Measurements from ENCODE around the gene SMKR1.
"Not testable (repeated sequence)": the region's sequence is repeated elsewhere in the genome, so short reads cannot be mapped to it uniquely, and the experiment has no call there.

The SMKR1 gene

GRCh38 chr7:129501760-129502707, at the start of gene SMKR1:
SMKR1 (plus strand) TSS chr7:129502531; CDS start chr7:129502825, 294 bp downstream.
- peak; percentile 86 for DNase-seq (ENCODE audit: low read depth)

DNA sequence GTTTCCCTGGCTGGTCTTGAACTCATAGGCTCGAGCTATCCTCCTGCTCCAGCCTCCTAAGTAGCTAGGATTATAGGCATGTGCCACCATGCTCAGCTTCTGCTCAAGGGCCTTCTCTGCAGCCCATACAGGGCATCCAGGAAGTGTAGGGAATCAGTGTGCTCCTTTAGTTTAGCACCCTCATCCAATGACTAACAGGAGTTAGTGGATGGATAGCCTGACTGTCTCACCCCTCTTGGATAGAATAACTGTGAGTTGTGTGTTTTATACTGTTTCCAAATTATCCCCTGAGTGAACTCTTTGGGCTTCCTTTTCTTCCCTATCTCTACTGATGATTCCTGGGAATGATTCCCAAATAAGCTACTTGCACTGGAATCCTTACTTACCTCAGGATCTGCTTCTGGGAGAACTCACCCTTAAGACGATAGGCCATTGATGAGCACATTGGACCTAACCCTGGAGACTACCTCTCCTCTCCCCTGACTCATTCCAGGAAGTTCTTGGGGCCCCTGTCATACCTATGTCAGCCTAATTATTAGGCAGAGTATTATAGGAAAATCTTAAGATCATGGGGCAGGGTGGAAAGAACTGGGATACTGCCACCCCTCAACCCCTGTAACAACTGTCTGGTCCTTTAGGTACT, 49.6 kb upstream of the SMKR1 start:
- DNase-seq (ENCODE audit: low read depth): no peak

GRCh38 chr7:129453510-129454248, 48.7 kb upstream of the SMKR1 start:
- DNase-seq (ENCODE audit: low read depth): no peak

GRCh38 chr7:129454249-129454551, 48.1 kb upstream of the SMKR1 start:
- no peak for DNase-seq (ENCODE audit: low read depth)

- DNase-seq (ENCODE audit: low read depth): no peak
Measured at GRCh38 chr7:129456421-129456820, 45.9 kb upstream of the SMKR1 start.

DNA sequence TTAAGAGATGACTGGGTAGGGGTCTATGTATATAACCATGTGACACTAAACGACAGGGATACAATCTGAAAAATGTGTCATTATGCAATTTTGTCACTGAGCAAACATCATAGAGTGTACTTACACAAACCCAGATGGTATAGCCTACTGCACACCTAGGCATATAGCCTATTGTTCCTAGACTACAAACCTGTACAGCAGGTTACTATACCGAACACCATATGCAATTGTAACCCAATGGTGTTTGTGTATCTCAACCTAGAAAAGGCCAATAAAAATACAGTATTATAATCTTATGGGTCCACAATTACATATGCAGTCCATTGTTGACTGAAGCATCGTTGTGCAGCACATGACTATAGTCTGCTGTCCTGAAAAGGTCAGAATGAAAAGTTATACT, 45.2 kb upstream of the SMKR1 start:
- DNase-seq (ENCODE audit: low read depth): no peak

- DNase-seq (ENCODE audit: low read depth): no peak
Measured at GRCh38 chr7:129458171-129458570, 44.2 kb upstream of the SMKR1 start.

DNA sequence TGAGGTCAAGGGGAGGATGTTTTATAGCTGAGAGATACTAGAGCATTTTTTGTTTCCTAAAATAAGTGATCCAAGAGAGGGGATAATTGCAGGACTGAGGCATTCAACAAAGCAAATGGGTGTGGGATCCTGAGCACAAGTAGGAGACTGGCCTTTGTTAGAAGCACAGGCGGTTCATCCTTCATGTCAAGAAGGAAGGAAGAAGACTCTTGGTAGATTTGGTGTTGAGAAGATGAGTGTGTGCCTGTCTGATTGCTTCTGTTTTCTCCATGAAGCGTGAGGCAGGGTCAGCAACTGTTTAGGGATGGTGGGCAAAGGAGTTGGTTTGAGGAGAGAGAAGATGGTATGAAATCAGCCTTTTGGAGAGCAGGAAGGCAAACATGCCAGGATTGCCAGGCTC, 40.5 kb upstream of the SMKR1 start:
- no peak for DNase-seq (ENCODE audit: low read depth)

DNA sequence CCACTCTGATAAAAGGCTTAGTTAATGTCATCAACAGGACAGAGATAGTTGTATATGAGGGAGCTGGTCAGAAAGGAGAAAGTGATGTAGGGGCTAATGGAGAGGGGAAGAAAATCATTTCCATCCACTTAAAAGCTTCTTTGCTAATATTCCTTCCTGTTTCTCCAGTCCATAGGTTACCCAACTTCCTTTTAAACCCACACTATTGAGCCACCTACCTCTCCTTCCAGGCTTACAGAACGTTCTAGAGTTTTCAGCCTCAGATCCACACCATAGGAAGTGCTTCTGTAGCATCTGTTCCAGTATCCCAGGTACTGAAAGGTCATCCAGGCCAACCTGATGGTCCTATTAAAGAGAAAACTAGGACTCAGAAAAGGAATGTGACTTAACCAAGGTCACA, 39.9 kb upstream of the SMKR1 start:
- DNase-seq (ENCODE audit: low read depth): no peak

DNA sequence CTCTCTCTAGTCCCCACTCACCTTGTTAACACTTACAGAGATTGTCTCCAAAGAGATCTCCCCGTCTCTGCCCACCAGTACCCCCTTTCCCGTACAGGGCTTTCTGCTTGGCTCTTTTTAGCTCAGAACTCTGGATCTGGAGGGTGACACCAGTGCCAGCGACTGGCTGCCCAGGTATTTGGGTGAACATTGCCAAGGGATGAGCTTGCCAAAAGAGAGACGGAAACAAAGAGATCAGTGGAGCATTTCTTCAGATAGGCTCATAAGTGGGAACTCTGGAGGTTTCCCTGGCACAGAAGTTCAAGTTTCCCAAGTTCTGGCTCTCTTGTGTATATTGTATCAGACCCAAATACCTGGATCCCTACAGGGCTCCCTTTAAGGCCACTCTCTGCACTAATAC, 38.1 kb upstream of the SMKR1 start:
- DNase-seq (ENCODE audit: low read depth): no peak

DNA sequence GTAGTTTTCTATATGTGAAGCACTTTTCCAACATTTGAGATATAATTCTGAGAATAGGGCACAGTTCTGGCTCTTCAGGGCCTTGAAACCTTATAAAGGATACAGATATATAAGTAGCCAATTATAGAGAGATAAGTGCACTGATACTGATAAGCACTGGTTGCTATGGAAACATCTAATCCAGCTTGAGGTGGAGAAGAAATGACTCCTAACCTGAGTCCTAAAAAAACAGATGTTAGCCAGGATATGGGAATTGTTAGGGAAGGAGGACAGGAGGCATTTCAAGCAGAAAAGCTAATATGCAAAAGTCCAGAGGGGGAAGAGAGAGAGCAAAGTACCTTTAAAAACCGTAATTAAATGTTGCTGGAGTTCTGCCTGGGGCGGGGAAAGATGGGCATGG, 37.3 kb upstream of the SMKR1 start:
- DNase-seq (ENCODE audit: low read depth): no peak

DNA sequence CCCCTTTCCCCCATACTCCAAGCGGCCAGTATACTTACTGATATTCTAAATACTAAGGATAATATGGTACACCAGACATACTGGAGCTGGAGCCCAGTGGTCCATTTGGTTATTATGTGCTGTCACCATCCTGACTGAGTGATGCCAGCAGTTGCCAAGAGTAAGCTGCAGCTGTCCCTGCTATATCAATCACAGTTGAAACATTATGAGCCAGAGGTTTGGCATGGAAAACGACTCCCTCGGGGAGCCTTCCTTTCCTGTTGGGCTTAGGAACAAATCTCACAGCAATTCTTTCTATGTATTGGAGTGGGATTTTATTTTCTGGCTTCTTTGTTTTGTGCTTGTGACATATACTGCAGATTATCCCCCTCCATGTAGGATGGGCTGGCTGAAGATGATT, 35.5 kb upstream of the SMKR1 start:
- DNase-seq (ENCODE audit: low read depth): no peak

DNA sequence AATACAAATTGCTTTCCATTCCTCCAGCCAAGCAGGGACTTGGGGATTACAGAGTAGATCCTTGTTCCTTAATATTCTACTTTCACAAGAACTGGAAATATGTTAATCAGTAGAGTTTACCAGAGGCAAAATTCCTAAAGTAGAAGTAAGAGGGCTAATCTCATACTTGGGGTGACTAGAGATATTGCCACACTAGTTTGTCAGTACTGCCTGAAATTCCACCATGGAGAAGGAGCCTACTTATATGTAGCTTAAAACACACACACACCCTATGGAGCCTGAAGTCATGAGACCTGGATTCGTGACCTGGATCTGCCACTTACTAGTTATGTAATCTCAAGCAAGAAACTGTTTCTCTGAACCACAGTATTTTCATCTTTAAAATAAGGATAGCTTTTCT, 34.2 kb upstream of the SMKR1 start:
- no peak for DNase-seq (ENCODE audit: low read depth)

DNA sequence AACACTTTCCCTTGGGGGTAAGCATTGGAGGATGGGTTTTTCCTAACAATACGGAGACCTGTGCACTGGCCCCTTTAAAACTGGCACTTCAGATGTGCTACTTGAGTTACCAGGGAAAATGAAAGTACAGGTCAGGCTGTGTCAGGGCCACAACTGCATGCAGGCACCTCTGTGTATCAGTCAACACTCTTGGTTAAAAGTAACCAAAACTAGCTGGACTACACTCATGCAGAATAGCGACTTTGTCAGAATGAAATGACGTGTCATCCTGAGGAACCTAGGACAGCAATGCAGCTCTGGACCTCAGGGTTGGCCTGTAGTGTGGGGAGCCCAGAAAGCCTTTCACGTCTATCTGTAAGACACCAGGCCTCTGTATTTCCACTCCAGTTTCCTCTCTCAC, 33.8 kb upstream of the SMKR1 start:
- no peak for DNase-seq (ENCODE audit: low read depth)

GRCh38 chr7:129469930-129470329, 32.4 kb upstream of the SMKR1 start:
- DNase-seq (ENCODE audit: low read depth): no peak

GRCh38 chr7:129470411-129470810, 31.9 kb upstream of the SMKR1 start:
- DNase-seq (ENCODE audit: low read depth): no peak

- no peak for DNase-seq (ENCODE audit: low read depth)
Measured at GRCh38 chr7:129471402-129471827, 30.9 kb upstream of the SMKR1 start.

DNA sequence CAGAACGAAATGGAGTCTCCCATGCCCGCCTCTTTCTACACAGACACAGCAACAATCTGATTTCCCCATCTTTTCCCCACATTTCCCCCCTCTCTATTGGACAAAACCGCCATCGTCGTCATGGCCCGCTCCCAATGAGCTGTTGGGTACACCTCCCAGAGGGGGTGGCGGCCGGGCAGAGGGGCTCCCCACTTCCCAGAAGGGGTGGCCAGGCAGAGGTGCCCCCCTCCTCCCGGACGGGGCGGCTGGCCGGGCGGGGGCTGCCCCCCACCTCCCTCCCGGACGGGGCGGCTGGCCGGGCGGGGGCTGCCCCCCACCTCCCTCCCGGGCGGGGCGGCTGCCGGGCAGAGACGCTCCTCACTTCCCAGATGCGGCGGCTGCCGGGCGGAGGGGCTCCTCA, 26.4 kb upstream of the SMKR1 start:
- DNase-seq (ENCODE audit: low read depth): not testable (repeated sequence)

DNA sequence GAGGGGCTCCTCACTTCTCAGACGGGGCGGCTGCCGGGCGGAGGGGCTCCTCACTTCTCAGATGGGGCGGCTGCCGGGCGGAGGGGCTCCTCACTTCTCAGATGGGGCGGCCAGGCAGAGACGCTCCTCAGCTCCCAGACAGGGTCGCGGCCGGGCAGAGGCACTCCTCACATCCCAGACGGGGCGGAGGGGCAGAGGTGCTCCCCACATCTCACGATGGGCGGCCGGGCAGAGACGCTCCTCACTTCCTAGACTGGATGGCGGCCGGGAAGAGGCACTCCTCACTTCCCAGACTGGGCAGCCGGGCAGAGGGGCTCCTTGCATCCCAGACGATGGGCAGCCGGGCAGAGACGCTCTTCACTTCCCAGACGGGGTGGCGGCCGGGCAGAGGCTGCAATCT, 25.9 kb upstream of the SMKR1 start:
- DNase-seq (ENCODE audit: low read depth): not testable (repeated sequence)

DNA sequence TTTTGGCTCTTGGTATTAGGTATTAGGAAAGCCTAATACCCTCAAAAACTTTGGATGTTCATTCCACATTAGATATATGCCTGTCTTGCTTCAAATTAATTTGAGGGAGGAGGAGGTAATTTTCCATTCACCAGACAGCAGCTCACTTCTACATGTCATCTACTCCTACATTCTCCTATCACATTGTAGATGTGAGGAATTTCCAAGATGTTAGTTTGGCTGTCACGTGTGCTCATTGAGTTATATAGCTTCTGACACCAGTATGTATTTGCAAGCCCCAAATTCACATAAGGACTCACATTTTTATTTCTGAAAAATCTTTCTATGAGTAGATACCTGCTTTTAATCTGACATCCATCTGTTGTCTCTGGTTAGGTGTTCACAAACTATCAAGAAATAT, 22.5 kb upstream of the SMKR1 start:
- no peak for DNase-seq (ENCODE audit: low read depth)

DNA sequence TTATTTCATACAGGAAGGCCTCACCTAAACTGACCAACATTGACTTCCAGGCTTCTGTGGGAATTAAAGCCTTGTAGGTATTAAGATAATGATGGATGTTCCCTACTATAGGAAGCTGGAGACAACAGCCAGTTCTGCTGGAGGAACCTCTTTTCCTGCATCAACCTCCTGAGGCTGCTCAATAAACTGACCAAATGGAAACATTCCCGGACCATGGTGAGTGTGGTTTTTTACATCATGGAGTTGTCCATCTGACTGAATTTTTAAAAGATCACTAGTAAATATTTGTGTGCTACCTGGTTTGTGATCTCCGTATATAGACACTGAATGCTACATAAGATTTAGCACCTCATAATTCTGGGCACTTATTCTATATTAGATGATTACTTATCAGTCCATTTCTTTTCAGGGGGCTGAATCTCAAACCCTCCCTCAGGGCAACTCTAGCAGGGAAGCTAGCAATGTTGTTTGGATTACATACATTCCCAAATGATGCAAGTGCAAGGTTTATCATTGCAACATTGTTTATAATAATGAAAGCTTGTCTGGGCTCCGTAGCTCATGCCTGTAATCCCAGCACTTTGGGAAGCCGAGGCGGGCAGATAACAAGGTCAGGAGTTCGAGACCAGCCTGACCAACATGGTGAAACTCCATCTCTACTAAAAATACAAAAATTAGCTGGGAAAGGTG, 21.5 kb upstream of the SMKR1 start:
- no peak for DNase-seq (ENCODE audit: low read depth)

DNA sequence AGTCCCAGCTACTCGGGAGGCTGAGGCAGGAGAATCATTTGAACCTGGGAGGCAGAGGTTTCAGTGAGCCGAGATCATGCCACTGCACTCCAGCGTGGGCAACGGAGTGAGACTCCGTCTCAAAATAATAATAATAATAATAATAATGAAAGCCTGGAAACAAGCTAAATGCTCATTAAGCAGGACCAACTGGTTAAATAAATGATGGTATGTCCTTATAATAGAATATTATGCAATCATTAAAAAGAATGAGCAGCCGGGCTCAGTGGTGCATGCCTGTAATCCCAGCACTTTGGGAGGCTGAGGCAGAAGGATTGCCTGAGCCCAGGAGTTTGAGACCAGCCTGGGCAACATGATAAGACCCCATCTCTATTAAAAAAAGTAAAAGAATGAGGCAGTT, 21.0 kb upstream of the SMKR1 start:
- DNase-seq (ENCODE audit: low read depth): not testable (repeated sequence)
